Kidney (tissue), 22 donors: Measurements from ENCODE around the gene CD48. TPM values are rescaled to one million over a fixed set of nuclear protein-coding genes. Genes with fewer than 3 reads are reported as not detected.

ENCODE experiments used
- DNase-seq, 5 donors: peaks; one replicate each; pipeline ENCODE4 v3.0.0-alpha.2; 2013 to 2020
- FAIRE-seq: peaks from 2 replicates; lab custom pipeline; 2012; peaks lifted over from hg19 to GRCh38; lab: Jason Lieb, UNC
- H3K27ac ChIP-seq, 2 donors: one replicate each; pipeline ENCODE4 v1.7.0; 2013; ENCODE audit warnings: low read depth in 2 of 2, low read length in 2 of 2, inconsistent platforms in 1 of 2
- H3K27me3 ChIP-seq: one replicate; pipeline ENCODE4 v1.7.1; 2013; ENCODE audit warnings: low read length, inconsistent platforms; ENCODE audit not compliant: control insufficient read depth, insufficient read depth
- H3K36me3 ChIP-seq, 3 donors: one replicate each; pipeline versions ENCODE4 v1.7.0 to v1.7.1; 2013; ENCODE audit warnings: low read length in 3 of 3, control low read depth in 1 of 3, inconsistent platforms in 1 of 3; ENCODE audit not compliant: insufficient read depth in 3 of 3, control insufficient read depth in 2 of 3
- H3K4me1 ChIP-seq, 3 donors: one replicate each; pipeline versions ENCODE4 v1.7.0 to v1.7.1; 2013; ENCODE audit warnings: low read length in 3 of 3, inconsistent platforms in 1 of 3, low read depth in 1 of 3; ENCODE audit not compliant: control insufficient read depth in 2 of 3, insufficient read depth in 2 of 3
- H3K4me3 ChIP-seq, 3 donors: one replicate each; pipeline versions ENCODE4 v1.7.0 to v1.8.1; 2013; ENCODE audit warnings: low read length in 3 of 3, control low read depth in 1 of 3, inconsistent platforms in 1 of 3
- H3K9ac ChIP-seq, 3 donors: one replicate each; pipeline versions ENCODE4 v1.7.0 to v1.7.1; 2013; ENCODE audit warnings: low read length in 3 of 3, control low read depth in 1 of 3, inconsistent platforms in 1 of 3
- H3K9me3 ChIP-seq, 3 donors: one replicate each; pipeline versions ENCODE4 v1.7.0 to v1.7.1; 2013; ENCODE audit warnings: low read length in 3 of 3, control low read depth in 1 of 3, inconsistent platforms in 1 of 3; ENCODE audit not compliant: control insufficient read depth in 2 of 3, insufficient read depth in 1 of 3
- intact Hi-C: fragments of 100-400 bp; cut with DNase I; formaldehyde crosslinking; loops from one replicate; pipeline ENCODE4 v1.11.1; 2022
- long read RNA-seq, 10 donors: library from polyadenylated mRNA in 1 of 10; unstranded in 1 of 10; transcript quantifications; one replicate each; pipeline ENCODE4 v2.0.0 and lab custom pipeline, GENCODE V29; 2021 to 2026
- polyA plus RNA-seq: library from polyadenylated mRNA; stranded (reverse); fragments of 350-450 nt; fragmentation: Illumina TruSeq; extraction: RNeasy Lipid Tissue Mini Kit (QIAGEN cat#74804); gene quantifications from one replicate; pipeline ENCODE4 v1.2.3, GENCODE V29; 2014; ENCODE audit warnings: low read depth, low replicate concordance; ENCODE audit not compliant: insufficient read depth
- total RNA-seq: library from RNA; stranded (reverse); fragmentation: NEBNext Ultra II Directional; extraction: Animal tissue kit (Norgen Biotek cat#: 25700); gene quantifications from one replicate; pipeline ENCODE4 v1.2.1, GENCODE V29; 2021
- TF ChIP-seq, protein P1 (sequence below): IDR thresholded peaks from 3 replicates; pipeline ENCODE4 v1.5.1; 2012; ENCODE audit warnings: mild to moderate bottlenecking, moderate library complexity, borderline replicate concordance; ENCODE audit not compliant: insufficient read depth; ENCODE audit errors: extremely low read depth
- donor health status: control.
- donor health status: control.
- donor health status: control.
- donor health status: control.
- donor health status: control.
- donor health status: DM: yes; HTN: yes; CAD: no.
- donor health status: Normal renal cell carcinoma (clear cell type).

The CD48 gene, protein sequence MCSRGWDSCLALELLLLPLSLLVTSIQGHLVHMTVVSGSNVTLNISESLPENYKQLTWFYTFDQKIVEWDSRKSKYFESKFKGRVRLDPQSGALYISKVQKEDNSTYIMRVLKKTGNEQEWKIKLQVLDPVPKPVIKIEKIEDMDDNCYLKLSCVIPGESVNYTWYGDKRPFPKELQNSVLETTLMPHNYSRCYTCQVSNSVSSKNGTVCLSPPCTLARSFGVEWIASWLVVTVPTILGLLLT
- total RNA-seq (20.5 TPM), polyA plus RNA-seq (3.2 TPM)
- long read RNA-seq, donor 1, partial matches to known transcripts, result 0 of 1 reads
- long read RNA-seq, donor 1, other reads (novel, unspliced or antisense), result 0 of 1 reads
- long read RNA-seq, donor 2, partial matches to known transcripts, result 0 of 3 reads
- long read RNA-seq, donor 2, other reads (novel, unspliced or antisense), result 0 of 3 reads
- long read RNA-seq, donor 3, partial matches to known transcripts, result 0 of 4 reads
- long read RNA-seq, donor 3, other reads (novel, unspliced or antisense), result 0 of 4 reads
- long read RNA-seq, donor 4, result 0 reads
- long read RNA-seq, donor 5, result 0 reads
- long read RNA-seq, donor 6, partial matches to known transcripts, result 0 of 2 reads
- long read RNA-seq, donor 6, other reads (novel, unspliced or antisense), result 0 of 2 reads
- long read RNA-seq, donor 7, partial matches to known transcripts, result 0 of 1 reads
- long read RNA-seq, donor 7, other reads (novel, unspliced or antisense), result 1 of 1 reads
- long read RNA-seq, donor 8, result 0 reads
- long read RNA-seq, donor 9, result 0 reads
- long read RNA-seq, donor 10, partial matches to known transcripts, result 0 of 1 reads
- long read RNA-seq, donor 10, other reads (novel, unspliced or antisense), result 0 of 1 reads

DNA sequence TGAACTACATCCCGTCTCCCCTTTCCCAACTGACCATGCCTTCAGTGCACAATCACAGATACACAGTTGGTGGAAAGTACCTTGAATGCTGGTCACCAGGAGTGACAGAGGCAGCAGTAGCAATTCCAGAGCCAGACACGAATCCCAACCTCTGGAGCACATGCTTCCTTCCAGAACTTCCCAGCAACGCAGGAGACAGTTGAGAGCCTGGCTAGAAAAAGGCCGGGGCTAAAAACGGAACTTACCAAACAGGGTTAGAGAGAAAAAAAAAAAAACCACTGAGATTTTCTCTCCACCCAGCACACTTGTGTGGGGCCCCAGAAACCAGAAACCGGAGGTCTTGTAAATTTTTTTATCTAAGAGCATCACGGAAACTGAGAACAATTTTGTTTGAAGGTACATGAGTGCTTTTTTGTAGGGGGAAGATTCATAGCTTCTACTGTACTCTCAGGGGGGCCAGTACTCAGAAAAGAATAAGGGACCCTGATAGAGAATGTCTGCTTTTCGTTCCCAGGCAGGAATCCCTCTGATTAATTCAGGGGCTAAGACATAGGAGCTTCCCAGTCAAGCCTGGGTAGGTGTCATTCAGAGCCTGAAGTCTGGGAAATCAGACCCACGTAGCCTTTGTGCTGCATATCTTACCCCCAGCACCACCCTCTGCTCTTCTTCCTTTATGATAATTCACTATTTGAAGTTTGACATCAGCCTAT lies at the start of gene CD48:
TSS of gene CD48 (minus strand) at position 221 of the 710 bp plus-strand sequence. CDS start at position 162, 59 bp downstream.
- Histone ChIP-seq H3K36me3 (no peaks in the 10 kb centered on the region), H3K27ac (no peak within 1 kb of the TSS), H3K9ac (no peak within 1 kb of the TSS), H3K27me3 (no peaks in the 10 kb centered on the region), H3K4me3 (no peak within 1 kb of the TSS), H3K9me3 (no peaks in the 10 kb centered on the region), H3K4me1 (no peaks in the 10 kb centered on the region)
- TF ChIP-seq, protein P1, sequence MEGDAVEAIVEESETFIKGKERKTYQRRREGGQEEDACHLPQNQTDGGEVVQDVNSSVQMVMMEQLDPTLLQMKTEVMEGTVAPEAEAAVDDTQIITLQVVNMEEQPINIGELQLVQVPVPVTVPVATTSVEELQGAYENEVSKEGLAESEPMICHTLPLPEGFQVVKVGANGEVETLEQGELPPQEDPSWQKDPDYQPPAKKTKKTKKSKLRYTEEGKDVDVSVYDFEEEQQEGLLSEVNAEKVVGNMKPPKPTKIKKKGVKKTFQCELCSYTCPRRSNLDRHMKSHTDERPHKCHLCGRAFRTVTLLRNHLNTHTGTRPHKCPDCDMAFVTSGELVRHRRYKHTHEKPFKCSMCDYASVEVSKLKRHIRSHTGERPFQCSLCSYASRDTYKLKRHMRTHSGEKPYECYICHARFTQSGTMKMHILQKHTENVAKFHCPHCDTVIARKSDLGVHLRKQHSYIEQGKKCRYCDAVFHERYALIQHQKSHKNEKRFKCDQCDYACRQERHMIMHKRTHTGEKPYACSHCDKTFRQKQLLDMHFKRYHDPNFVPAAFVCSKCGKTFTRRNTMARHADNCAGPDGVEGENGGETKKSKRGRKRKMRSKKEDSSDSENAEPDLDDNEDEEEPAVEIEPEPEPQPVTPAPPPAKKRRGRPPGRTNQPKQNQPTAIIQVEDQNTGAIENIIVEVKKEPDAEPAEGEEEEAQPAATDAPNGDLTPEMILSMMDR, result no peak
- DNase-seq, result peak in 1 of 5 donors; percentile 8
- FAIRE-seq, result no peak
- intact Hi-C loops, result no loop called here

DNA sequence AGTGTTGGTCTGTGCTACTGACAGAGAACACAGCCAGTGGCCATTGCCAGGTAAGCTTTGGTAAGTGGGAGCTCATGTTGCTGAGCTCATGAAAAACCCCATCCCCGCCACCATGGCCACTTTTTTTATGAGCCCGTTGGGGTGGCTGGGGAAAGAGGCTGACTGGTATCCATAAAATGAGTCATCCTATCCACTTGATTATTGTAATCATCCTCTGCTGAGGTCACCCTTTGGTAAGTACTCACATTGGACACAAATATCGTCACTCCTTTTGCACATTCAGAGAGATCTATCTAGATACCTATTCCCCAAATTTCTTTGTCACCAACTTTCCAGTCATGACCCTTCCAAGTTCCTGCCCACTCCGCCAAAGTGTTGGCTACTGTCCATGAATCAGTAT lies 49.4 kb upstream of the CD48 start:
- Histone ChIP-seq H3K9me3 (no peaks in the 10 kb centered on the region), H3K4me1 (no peaks in the 10 kb centered on the region), H3K9ac (no peak overlapping the region), H3K4me3 (no peak overlapping the region), H3K27me3 (no peaks in the 10 kb centered on the region), H3K27ac (no peak overlapping the region), H3K36me3 (no peaks in the 10 kb centered on the region)
- no peak for DNase-seq
- no peak for FAIRE-seq
- intact Hi-C loops, result no loop called here
- TF ChIP-seq, protein P1, result no peak

DNA sequence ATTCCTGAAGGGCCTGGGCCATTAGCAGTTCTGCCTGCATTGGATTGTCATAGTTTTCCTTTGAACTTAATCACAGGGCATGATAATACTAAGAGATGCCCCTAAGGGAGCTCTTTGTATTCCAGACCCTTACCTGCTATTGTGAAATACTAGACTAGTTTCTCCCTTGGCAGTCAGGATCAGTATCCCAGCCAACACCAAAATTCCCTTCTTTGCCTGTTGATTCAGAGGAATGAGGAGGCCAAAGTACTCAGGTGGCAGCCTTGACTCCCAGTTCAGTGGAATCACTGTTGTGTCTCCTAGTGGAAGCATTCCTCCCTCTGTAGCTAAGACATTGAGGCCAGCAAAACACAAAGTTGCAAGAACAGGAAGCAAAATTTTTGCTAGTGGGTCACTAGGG lies 48.1 kb upstream of the CD48 start:
- no peaks in the 10 kb centered on the region for H3K9me3 ChIP-seq
- H3K27ac ChIP-seq, result no peak overlapping the region
- H3K9ac ChIP-seq, result no peak overlapping the region
- no peak overlapping the region for H3K4me3 ChIP-seq
- DNase-seq, result no peak
- H3K4me1 ChIP-seq, result no peaks in the 10 kb centered on the region
- no peaks in the 10 kb centered on the region for H3K27me3 ChIP-seq
- H3K36me3 ChIP-seq, result no peaks in the 10 kb centered on the region
- no peak for FAIRE-seq
- intact Hi-C loops, result no loop called here
- TF ChIP-seq, protein P1, result no peak
